GM21619 (cell line): ENCODE results near the gene KRT80.

Experiments
- ATAC-seq: cut with Tn5 transposase; IDR thresholded peaks from one replicate; pipeline ENCODE4 v1.9.1; 2021; ENCODE audit not compliant: unreplicated experiment

The KRT80 gene

GRCh38 chr12:52229836-52230343 is 38.1 kb upstream of the KRT80 start:
- ATAC-seq = no peak

GRCh38 chr12:52228931-52229330 is 37.1 kb upstream of the KRT80 start:
- no peak for ATAC-seq

GRCh38 chr12:52228366-52228765 is 36.6 kb upstream of the KRT80 start:
- ATAC-seq = no peak

GRCh38 chr12:52227606-52228166 is 35.9 kb upstream of the KRT80 start:
- no peak for ATAC-seq

- ATAC-seq = no peak
Observed at GRCh38 chr12:52226446-52226845, 34.6 kb upstream of the KRT80 start.

- ATAC-seq = no peak
Observed at GRCh38 chr12:52225752-52226151, 33.9 kb upstream of the KRT80 start.

GRCh38 chr12:52224151-52224550 is 32.3 kb upstream of the KRT80 start:
- ATAC-seq = no peak

GRCh38 chr12:52223406-52224039 is 31.7 kb upstream of the KRT80 start:
- ATAC-seq = no peak

GRCh38 chr12:52222692-52223091 is 30.9 kb upstream of the KRT80 start:
- no peak for ATAC-seq

- ATAC-seq = no peak
Observed at GRCh38 chr12:52221912-52222457, 30.2 kb upstream of the KRT80 start.

GRCh38 chr12:52221070-52221781 is 29.4 kb upstream of the KRT80 start:
- ATAC-seq = no peak

- ATAC-seq = no peak
Observed at GRCh38 chr12:52220477-52220876, 28.7 kb upstream of the KRT80 start.

- no peak for ATAC-seq
Observed at GRCh38 chr12:52218001-52218400, 26.2 kb upstream of the KRT80 start.

- ATAC-seq = no peak
Observed at GRCh38 chr12:52217223-52217622, 25.4 kb upstream of the KRT80 start.

GRCh38 chr12:52216807-52217206 is 25.0 kb upstream of the KRT80 start:
- no peak for ATAC-seq

GRCh38 chr12:52216100-52216499 is 24.3 kb upstream of the KRT80 start:
- no peak for ATAC-seq

- no peak for ATAC-seq
Observed at GRCh38 chr12:52215587-52216031, 23.8 kb upstream of the KRT80 start.

- ATAC-seq = no peak
Observed at GRCh38 chr12:52214421-52214802, 22.6 kb upstream of the KRT80 start.

GRCh38 chr12:52213564-52214420 is 22.0 kb upstream of the KRT80 start:
- ATAC-seq = no peak

- ATAC-seq = no peak
Observed at GRCh38 chr12:52212701-52213563, 21.1 kb upstream of the KRT80 start.
